NT2/D1 (cell line): Measurements from ENCODE around the gene ARSK.

Experiments
- DNase-seq: peaks from one replicate; pipeline ENCODE4 v3.0.0-alpha.2; 2011; ENCODE audit warnings: low read depth, low spot score
- H3K27me3 ChIP-seq: 2 replicates; pipeline ENCODE4 v1.6.0; 2011; ENCODE audit warnings: mild to moderate bottlenecking; ENCODE audit not compliant: insufficient read length, insufficient read depth
- H3K36me3 ChIP-seq: 2 replicates; pipeline ENCODE4 v1.6.1; 2011; ENCODE audit warnings: mild to moderate bottlenecking, low read length, mixed read lengths; ENCODE audit not compliant: insufficient read depth, insufficient read length
- H3K4me1 ChIP-seq: 2 replicates; pipeline ENCODE4 v1.5.1; 2011; ENCODE audit not compliant: insufficient read depth, insufficient read length
- H3K4me3 ChIP-seq: 2 replicates; pipeline ENCODE4 v1.5.1; 2011; ENCODE audit warnings: low read depth; ENCODE audit not compliant: insufficient read length
- H3K9ac ChIP-seq: 2 replicates; pipeline ENCODE4 v1.6.0; 2011; ENCODE audit warnings: low read depth; ENCODE audit not compliant: insufficient read length
- H3K9me3 ChIP-seq: 2 replicates; pipeline ENCODE4 v1.5.1; 2011; ENCODE audit warnings: mild to moderate bottlenecking, low read length; ENCODE audit not compliant: insufficient read depth
- SUZ12 ChIP-seq: IDR thresholded peaks from 2 replicates; pipeline ENCODE4 v1.6.1; 2011; ENCODE audit not compliant: insufficient read length, insufficient read depth; ENCODE audit errors: extremely low read depth
- YY1 ChIP-seq: IDR thresholded peaks from 2 replicates; pipeline ENCODE4 v1.6.1; 2011; ENCODE audit not compliant: insufficient read length, insufficient read depth
- ZNF274 ChIP-seq: IDR thresholded peaks from 2 replicates; pipeline ENCODE4 v1.6.1; 2011; ENCODE audit warnings: mild to moderate bottlenecking, low read depth, low read length

Gene ARSK

DNA sequence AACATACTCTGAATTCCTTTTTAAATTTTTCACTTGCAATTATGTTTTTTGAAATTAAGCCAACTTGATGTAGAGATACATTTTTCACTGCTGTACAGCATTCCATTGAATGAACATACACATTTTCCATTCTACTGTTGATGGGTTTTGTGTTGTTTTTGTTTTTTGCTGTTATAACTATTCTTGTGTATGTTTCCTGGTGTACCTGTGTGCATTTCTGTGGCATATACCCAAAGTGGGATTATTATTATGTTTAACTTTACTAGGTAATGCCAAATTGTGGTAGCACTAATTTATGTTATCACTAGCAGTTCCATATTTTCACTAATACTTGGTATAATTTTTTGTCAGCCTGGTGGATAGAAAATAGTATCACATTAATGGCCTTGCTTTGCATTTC, 94.4 kb downstream of the ARSK start:
- Histone ChIP-seq H3K36me3 (no peaks in the 10 kb centered on the region), H3K9me3 (no peaks in the 10 kb centered on the region), H3K4me1 (no peaks in the 10 kb centered on the region), H3K4me3 (no peak overlapping the region), H3K27me3 (no peaks in the 10 kb centered on the region), H3K9ac (no peak overlapping the region)
- no peak for TF ChIP-seq ZNF274
- no peak for DNase-seq

DNA sequence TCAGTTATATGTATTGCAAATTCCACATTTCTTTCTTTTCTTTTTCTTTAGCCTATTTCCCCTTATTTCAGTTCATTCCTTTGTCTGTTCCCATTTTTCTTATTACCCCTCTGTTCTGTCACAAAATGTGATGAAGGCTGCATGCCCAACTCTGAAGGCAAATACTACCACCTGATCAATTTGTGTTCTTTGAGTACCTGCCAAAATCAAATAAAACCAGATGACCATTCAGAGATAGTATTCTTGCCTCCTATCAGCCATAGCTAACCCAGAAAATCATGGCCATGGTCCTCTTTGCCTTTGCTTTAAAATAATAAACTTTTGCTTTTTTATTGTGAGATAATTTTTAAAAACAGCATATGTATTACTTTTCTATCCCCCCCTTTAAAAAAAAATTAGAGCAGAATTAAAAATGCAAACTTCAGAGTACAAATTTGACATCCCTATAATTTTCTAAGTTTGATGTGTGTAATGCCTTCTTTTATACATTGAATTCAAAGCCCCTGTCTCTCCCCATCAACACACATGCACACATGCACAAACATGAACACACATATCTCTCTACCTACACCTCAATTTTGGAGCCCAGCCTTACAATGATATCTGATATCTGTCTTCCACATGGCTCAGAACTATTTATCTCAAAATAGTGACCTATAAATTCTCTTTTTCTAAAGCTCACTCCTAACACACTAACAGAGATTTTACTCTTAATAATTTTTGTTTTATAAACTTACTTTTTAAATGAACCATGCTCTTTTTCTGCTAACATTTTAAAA, 95.1 kb downstream of the ARSK start:
- Histone ChIP-seq H3K4me1 (no peaks in the 10 kb centered on the region), H3K4me3 (no peak overlapping the region)
- DNase-seq: no peak

DNA sequence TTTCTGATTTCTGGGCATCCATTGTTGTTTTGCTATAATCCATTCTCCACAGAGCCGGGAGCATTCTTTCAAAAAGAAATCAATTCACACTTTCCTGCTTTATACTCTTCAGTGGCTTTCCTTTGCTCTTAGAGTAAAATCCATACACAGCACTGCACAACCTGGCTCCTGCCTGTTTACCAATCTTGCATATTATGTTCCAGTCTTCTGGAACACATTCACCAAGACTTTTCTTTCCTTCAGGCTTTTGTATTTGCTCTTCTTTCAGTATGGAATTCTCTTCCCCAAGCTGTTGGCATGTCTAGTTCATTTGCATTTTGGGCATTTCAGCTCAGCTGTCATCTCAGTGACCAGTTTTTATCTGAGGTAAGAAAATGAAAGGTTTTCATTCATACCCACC, 97.9 kb downstream of the ARSK start:
- H3K4me1 ChIP-seq: no peaks in the 10 kb centered on the region
- no peak overlapping the region for H3K4me3 ChIP-seq
- TF ChIP-seq SUZ12 (no peak), YY1 (no peak), ZNF274 (no peak)
- no peaks in the 10 kb centered on the region for H3K9me3 ChIP-seq
- no peaks in the 10 kb centered on the region for H3K36me3 ChIP-seq
- no peak overlapping the region for H3K9ac ChIP-seq
- DNase-seq: no peak
- no peaks in the 10 kb centered on the region for H3K27me3 ChIP-seq

More for the DNA sequence above, 95.1 kb downstream of the ARSK start:
- Histone ChIP-seq H3K9ac (no peak overlapping the region), H3K27me3 (no peaks in the 10 kb centered on the region), H3K36me3 (no peaks in the 10 kb centered on the region), H3K9me3 (no peaks in the 10 kb centered on the region)
- TF ChIP-seq SUZ12: no peak
- no peak for TF ChIP-seq ZNF274
- TF ChIP-seq YY1: no peak

DNA sequence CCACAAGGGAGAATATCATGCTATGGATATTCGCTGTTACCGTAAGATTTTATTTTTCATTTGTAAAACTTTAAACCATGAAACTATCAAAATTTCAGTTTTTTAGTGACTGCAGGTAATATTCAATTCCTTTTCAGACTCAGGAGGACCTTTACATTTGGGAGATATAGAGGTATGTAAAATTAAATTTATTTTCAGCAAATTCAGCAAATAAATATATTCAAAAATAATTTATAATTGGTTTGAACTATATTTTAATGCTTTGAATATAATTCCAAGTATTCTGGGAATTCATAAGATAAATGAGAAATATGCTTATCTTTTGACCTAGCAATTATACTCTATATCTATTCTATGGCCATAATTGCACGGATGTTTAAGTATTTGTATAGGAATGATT, 99.3 kb downstream of the ARSK start:
- no peaks in the 10 kb centered on the region for H3K36me3 ChIP-seq
- no peak for DNase-seq

More for the DNA sequence above, 99.3 kb downstream of the ARSK start:
- Histone ChIP-seq H3K4me1 (no peaks in the 10 kb centered on the region), H3K27me3 (no peaks in the 10 kb centered on the region), H3K9ac (no peak overlapping the region), H3K4me3 (no peak overlapping the region), H3K9me3 (no peaks in the 10 kb centered on the region)
- TF ChIP-seq YY1 (no peak), ZNF274 (no peak), SUZ12 (no peak)
